GM18520 (cell line): ENCODE measurements around the gene GREB1.
"Not testable (repeated sequence)": the region's sequence is repeated elsewhere in the genome, so short reads cannot be mapped to it uniquely, and the experiment has no call there.

Source experiments
- ATAC-seq: cut with Tn5 transposase; IDR thresholded peaks from one replicate; pipeline ENCODE4 v1.9.1; 2021; ENCODE audit not compliant: unreplicated experiment

Gene GREB1

GRCh38 chr2:11659115-11659475 is 125.2 kb downstream of the GREB1 start:
- no peak for ATAC-seq

GRCh38 chr2:11659851-11660250 is 126.0 kb downstream of the GREB1 start:
- no peak for ATAC-seq

- not testable (repeated sequence) for ATAC-seq
Measured at GRCh38 chr2:11660396-11660795, 126.6 kb downstream of the GREB1 start.

GRCh38 chr2:11661891-11662435 is 128.1 kb downstream of the GREB1 start:
- ATAC-seq, result no peak

GRCh38 chr2:11662882-11663281 is 129.0 kb downstream of the GREB1 start:
- ATAC-seq, result no peak

GRCh38 chr2:11663427-11663826 is 129.6 kb downstream of the GREB1 start:
- ATAC-seq, result no peak

GRCh38 chr2:11665028-11665427 is 131.2 kb downstream of the GREB1 start:
- ATAC-seq, result no peak

- no peak for ATAC-seq
Measured at GRCh38 chr2:11665510-11666362, 131.9 kb downstream of the GREB1 start.

- ATAC-seq, result no peak
Measured at GRCh38 chr2:11667194-11667593, 133.3 kb downstream of the GREB1 start.

- ATAC-seq, result no peak
Measured at GRCh38 chr2:11667866-11668637, 134.2 kb downstream of the GREB1 start.

- no peak for ATAC-seq
Measured at GRCh38 chr2:11669454-11670291, 135.8 kb downstream of the GREB1 start, which contains the start of gene NTSR2. Gene NTSR2 (minus strand): TSS chr2:11670195. CDS start chr2:11670129, 66 bp downstream.

GRCh38 chr2:11672407-11672806 is 138.6 kb downstream of the GREB1 start:
- no peak for ATAC-seq

GRCh38 chr2:11674983-11675382 is 141.1 kb downstream of the GREB1 start:
- ATAC-seq, result no peak

- no peak for ATAC-seq
Measured at GRCh38 chr2:11675423-11676112, 141.7 kb downstream of the GREB1 start.

GRCh38 chr2:11676640-11677039 is 142.8 kb downstream of the GREB1 start:
- ATAC-seq, result no peak

GRCh38 chr2:11677136-11678055 is 143.6 kb downstream of the GREB1 start:
- ATAC-seq, result no peak

GRCh38 chr2:11678306-11678960 is 144.6 kb downstream of the GREB1 start:
- no peak for ATAC-seq

GRCh38 chr2:11679016-11679415 is 145.2 kb downstream of the GREB1 start:
- no peak for ATAC-seq
